ENCODE results near the gene CD300H. TPM values are rescaled to one million over a fixed set of nuclear protein-coding genes. Genes with fewer than 3 reads are reported as not detected.

The CD300H gene
- polyA plus RNA-seq, 1 experiment = not detected

- no peaks in the 10 kb centered on the region; the same call in 1 of the 2 replicates for H3K9me3 ChIP-seq (ENCODE audit: control insufficient read depth, insufficient read depth, low read length)
- no peaks in the 10 kb centered on the region for H3K27me3 ChIP-seq (ENCODE audit: control insufficient read depth, insufficient read depth, low read length)
- TF ChIP-seq CTCF (IDR thresholded peaks at IDR 0.05; ENCODE audit: low read depth, low read length) = no peak
- POLR2A ChIA-PET = no interaction called here
- CTCF ChIA-PET = no interaction called here
- H3K4me3 ChIP-seq (ENCODE audit: low read depth, low read length) = no peak overlapping the region
- DNase-seq (ENCODE audit: low read depth, low spot score) = no peak
- H3K27ac ChIP-seq (ENCODE audit: low read depth, low read length) = no peak overlapping the region
Observed at GRCh38 chr17:74541176-74542111, 25.9 kb downstream of the CD300H start.

- Histone ChIP-seq H3K4me3 (ENCODE audit: low read depth, low read length) (no peak overlapping the region), H3K27me3 (ENCODE audit: control insufficient read depth, insufficient read depth, low read length) (no peaks in the 10 kb centered on the region), H3K27ac (ENCODE audit: low read depth, low read length) (no peak overlapping the region), H3K9me3 (ENCODE audit: control insufficient read depth, insufficient read depth, low read length) (no peaks in the 10 kb centered on the region; the same call in 1 of the 2 replicates)
- CTCF ChIA-PET = no interaction called here
- POLR2A ChIA-PET = no interaction called here
- TF ChIP-seq CTCF (IDR thresholded peaks at IDR 0.05; ENCODE audit: low read depth, low read length) = no peak
- DNase-seq (ENCODE audit: low read depth, low spot score) = no peak
Observed at GRCh38 chr17:74539281-74539820, 28.0 kb downstream of the CD300H start.

GRCh38 chr17:74536890-74537289, 30.4 kb downstream of the CD300H start:
- ChIA-PET CTCF (no interaction called here), POLR2A (no interaction called here)
- Histone ChIP-seq H3K4me3 (ENCODE audit: low read depth, low read length) (no peak overlapping the region), H3K9me3 (ENCODE audit: control insufficient read depth, insufficient read depth, low read length) (peaks cover 3% of the 10 kb centered on the region; the same call in 1 of the 2 replicates), H3K27me3 (ENCODE audit: control insufficient read depth, insufficient read depth, low read length) (no peaks in the 10 kb centered on the region), H3K27ac (ENCODE audit: low read depth, low read length) (no peak overlapping the region)
- TF ChIP-seq CTCF (IDR thresholded peaks at IDR 0.05; ENCODE audit: low read depth, low read length) = no peak
- DNase-seq (ENCODE audit: low read depth, low spot score) = no peak

- Histone ChIP-seq H3K27me3 (ENCODE audit: control insufficient read depth, insufficient read depth, low read length) (no peaks in the 10 kb centered on the region), H3K27ac (ENCODE audit: low read depth, low read length) (no peak overlapping the region), H3K9me3 (ENCODE audit: control insufficient read depth, insufficient read depth, low read length) (peaks cover 15% of the 10 kb centered on the region), H3K4me3 (ENCODE audit: low read depth, low read length) (no peak overlapping the region)
- POLR2A ChIA-PET = no interaction called here
- CTCF ChIA-PET = interaction anchor here (1.1 kb wide), 1 partner anchor 24 kb away, joined by 3 read pairs; no protein-coding TSS in a partner anchor
- no peak for DNase-seq (ENCODE audit: low read depth, low spot score)
- TF ChIP-seq CTCF (IDR thresholded peaks at IDR 0.05; ENCODE audit: low read depth, low read length) = no peak
Observed at GRCh38 chr17:74532115-74532514, 35.2 kb downstream of the CD300H start.

- Histone ChIP-seq H3K27ac (ENCODE audit: low read depth, low read length) (no peak within 1 kb of the TSS), H3K9me3 (ENCODE audit: control insufficient read depth, insufficient read depth, low read length) (peaks cover 15% of the 10 kb centered on the region), H3K4me3 (ENCODE audit: low read depth, low read length) (no peak within 1 kb of the TSS), H3K27me3 (ENCODE audit: control insufficient read depth, insufficient read depth, low read length) (no peaks in the 10 kb centered on the region)
- no peak for DNase-seq (ENCODE audit: low read depth, low spot score)
- no peak for TF ChIP-seq CTCF (IDR thresholded peaks at IDR 0.05; ENCODE audit: low read depth, low read length)
- ChIA-PET POLR2A (no interaction called here), CTCF (interaction anchor here (0.5 to 1.1 kb wide), 2 partner anchors 24 to 328 kb away, joined by 3 read pairs; no protein-coding TSS in a partner anchor)
Observed at GRCh38 chr17:74531231-74531761, 36.0 kb downstream of the CD300H start, which contains the start of gene CD300LB. Gene CD300LB, minus strand, starts transcription at chr17:74531475. Its CDS starts 125 bp downstream, at chr17:74531350.
